HEK293T (cell line): ENCODE measurements around the gene IL1RAPL1.

ENCODE experiments used
- FOXK2 ChIP-seq: fragments of 450-650 bp; IDR thresholded peaks from 2 replicates; pipeline ENCODE4 v1.6.1; 2016; ENCODE audit warnings: mild to moderate bottlenecking
- NFRKB ChIP-seq: fragments of 450-650 bp; IDR thresholded peaks from 2 replicates; pipeline ENCODE4 v1.6.1; 2016; ENCODE audit warnings: mild to moderate bottlenecking, moderate library complexity
- SP1 ChIP-seq: fragments of 450-650 bp; IDR thresholded peaks from 2 replicates; pipeline ENCODE4 v1.6.1; 2017

GRCh38 chrX:28590396-28590795 lies 3.1 kb downstream of the IL1RAPL1 start:
- TF ChIP-seq FOXK2 (no peak), SP1 (no peak), NFRKB (no peak)
